Measurements from ENCODE around the gene LAMB4.

LAMB4 gene

DNA sequence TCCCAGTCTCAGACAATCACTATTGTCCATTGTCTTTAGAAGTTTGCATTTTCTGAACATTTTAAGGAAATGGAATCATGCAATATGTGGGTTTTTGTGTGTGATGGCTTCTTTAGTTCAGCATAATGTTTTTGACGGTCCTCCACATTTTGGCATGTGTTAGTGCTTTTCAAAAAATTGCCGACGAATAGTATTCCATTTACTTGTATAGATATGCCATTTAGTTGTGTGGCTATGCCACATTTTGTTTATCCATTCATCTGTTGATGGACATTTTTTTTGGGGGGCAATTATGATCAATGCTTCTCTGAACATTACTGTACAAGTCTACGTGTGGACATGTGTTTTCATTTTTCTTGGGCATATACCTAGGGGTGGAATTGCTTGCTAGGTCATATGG, 12.0 kb upstream of the LAMB4 start:
- DNase-seq, result no peak

GRCh38 chr7:108140671-108141070, 10.5 kb upstream of the LAMB4 start:
- DNase-seq, result no peak

- no peak for DNase-seq
Measured at GRCh38 chr7:108138911-108139310, 8.8 kb upstream of the LAMB4 start.

DNA sequence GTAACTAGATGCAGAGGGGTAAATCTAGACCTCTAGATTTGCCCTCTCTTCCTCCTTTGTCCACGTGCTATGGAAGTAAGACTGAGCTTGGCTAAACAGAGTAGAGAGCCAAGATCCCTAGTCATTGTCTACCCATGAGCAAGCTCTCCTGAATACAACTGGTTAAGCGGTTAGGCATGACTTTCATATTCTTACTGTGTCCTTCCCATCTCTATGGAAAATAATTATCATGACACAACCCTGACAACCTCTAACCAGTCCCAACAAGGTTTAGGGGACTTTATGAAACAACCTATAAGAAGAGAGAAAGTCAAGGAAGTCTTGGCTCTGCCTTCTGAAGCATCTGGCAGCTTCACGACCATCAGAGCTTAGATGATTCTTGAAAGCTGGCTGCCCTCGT, 7.8 kb upstream of the LAMB4 start:
- DNase-seq, result no peak

DNA sequence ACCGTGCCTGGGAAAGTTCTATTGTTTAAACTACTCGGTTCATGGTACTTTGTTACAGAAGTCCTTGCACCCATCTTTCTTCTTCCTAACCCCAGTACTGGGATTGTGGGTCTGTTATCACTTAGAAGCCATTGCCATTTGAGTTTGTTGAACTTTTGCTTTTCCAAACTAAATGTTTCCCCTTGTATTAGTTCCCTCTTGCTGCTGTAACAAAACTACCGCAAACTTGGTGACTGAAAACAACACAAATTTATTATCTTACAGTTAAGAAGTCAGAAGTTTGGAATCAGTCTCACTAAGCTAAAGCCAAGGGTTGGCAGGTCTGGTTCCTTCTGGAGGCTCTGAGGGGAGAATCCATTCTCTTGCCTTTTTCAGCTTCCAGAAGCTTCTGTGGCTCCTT, 6.9 kb upstream of the LAMB4 start:
- DNase-seq, result no peak

DNA sequence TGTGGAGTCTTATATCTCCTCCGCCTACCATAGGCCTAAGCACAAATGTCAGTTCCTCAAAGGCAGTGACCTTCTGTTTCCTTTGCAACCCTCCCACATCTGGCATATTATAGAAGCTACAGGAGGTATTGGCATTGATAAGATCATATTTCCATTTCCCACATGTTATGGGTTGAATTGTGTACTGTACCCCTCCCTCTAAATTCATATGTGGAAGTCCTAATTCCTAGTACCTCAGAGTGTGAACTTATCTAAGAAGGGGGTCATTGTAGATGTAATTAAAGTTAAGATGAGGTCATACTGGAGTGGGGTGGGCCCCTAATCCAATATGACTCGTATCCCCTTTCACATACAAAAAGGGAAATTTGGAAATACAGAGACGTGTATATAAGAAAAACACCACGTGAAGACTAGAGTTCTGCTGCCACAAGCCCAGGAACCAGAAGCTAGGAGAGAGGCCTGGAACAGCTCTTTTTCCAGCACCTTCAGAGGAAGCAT, 6.1 kb upstream of the LAMB4 start:
- no peak for DNase-seq

DNA sequence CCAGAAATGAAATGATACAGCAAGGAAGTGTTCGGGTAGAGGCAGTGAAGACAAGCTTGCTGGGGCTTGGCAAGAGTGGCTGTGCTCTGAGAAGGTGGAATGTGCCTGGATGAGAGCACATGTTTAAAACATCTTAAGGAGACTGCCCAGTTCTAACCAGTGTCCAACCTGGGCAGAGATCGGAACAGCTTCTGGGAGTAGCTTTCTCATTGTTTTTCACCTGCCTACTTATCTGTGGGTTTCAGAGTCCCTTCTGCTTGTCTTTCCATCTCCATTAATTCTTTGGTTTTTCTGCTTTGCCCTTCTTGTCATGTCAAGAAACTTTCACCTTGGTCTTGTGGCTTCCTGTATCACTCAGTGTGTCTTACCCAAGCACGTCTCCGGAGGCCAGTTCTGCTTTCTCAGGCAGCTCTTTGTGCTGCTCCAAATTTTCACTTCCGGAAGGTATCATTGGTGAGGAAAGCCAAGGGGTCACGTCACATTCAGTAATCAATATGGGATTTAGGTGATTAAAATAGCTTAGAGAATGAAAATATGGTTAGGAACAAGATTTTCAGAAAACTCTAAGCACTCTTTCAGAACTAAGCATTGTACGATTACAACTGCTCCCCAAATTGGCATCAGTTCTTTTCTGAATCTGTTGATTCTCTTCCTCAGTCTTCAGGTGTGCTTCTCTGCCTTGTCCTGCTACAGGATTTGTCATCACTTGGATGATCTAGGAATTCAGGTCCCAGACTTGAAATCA, 5.5 kb upstream of the LAMB4 start:
- DNase-seq, result no peak

DNA sequence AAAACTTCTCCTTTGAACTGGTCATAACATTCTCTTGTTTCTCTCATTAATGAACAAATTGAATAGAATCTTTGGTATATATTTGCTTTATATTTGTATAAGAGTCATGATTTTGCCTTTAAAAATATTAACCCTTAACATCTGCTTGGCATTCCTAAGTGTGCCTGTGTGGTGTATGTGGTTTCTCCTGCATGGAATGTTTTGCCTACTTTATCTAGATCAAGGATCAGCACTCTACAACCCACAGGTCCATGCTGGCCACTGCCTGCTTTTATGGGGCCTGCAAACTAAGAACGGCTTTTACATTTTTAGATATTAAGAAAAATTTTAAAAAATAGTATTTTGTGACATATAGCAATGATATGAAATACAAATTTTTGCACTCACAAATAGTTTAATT, 4.3 kb upstream of the LAMB4 start:
- DNase-seq, result no peak

- no peak for DNase-seq
Measured at GRCh38 chr7:108132551-108133265, 2.5 kb upstream of the LAMB4 start.

DNA sequence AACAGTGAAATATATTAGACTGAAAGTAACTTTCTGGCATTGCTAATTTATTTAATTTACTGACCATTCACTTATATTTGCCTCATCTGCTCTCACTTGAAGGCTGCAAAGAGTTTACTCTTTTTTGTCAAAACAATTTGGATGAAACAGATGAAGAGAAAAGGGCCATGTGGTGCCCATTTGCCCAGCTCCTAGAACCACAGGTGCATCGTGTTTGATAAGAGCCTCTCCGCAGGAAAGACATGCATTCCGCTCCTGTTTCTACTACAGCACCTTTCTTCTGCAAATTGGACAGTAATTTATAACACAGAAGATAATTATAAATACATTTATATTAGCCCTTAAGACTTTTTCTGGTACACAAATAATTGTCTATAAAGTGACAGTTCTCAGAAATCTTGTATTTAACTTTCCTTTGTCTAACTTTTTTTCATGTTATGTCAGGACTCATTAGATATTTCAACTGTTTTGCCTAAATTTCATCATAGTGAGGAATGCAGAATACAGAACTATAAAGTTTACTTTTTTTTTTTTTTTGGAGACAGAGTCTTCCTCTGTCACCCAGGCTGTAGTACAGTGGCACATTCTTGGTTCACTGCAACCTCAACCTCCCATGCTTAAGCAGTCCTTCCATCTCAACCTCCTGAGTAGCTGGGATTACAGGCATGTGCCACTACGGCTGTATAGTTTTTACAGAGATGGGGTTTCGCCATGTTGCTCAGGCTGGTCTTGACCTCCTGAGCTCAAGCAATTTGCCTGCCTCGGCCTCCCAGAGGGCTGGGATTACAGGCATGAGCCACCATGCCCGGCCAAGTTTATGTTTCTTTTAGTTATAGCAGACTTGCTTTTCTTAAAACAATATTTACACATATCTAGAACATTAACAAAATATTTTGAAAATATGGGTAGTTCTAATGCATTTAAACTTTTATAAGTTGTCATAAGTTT, 869 bp downstream of the LAMB4 start:
- DNase-seq, result no peak

- no peak for DNase-seq
Measured at GRCh38 chr7:108128514-108128913, 1.6 kb downstream of the LAMB4 start.

DNA sequence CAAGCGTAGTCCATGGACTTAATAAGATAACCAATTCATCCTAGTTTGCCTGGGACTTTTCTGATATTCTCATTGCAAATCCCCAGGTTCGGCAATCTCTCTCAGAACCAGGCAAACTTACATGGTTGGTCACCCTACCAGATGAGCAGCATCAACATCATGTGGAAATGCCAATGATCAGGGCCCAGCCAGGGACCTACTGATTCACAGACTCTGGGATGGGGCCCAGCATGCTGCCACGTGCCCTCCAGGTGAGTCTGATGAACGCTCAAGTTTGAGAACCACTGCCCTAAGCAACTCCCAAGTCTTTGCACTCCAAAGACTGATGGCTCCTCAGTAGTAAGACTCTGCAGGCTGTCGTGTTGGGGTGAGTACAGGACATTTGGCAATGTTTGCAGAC, 2.7 kb downstream of the LAMB4 start:
- DNase-seq, result no peak

GRCh38 chr7:108124820-108125219, 5.3 kb downstream of the LAMB4 start:
- DNase-seq, result no peak

- DNase-seq, result no peak
Measured at GRCh38 chr7:108122181-108122580, 8.0 kb downstream of the LAMB4 start.

DNA sequence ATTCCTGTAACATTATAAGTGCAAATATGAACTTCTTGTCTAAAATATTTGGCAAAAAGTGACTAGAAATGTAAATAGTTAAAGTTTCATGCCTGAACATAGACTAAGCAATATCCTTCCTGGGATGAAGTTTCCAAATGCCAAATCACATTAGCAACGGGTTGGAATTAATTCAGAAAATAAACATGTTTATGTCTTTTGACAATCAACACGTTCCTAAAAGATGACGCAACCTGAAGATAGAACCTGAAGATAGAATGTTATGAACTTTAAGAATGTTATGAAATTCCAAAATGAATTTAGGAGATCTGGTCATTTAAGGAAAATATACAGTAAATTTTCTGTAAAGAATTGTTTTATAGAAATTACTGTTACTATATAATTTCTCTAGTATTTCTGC, 9.2 kb downstream of the LAMB4 start:
- DNase-seq, result no peak

DNA sequence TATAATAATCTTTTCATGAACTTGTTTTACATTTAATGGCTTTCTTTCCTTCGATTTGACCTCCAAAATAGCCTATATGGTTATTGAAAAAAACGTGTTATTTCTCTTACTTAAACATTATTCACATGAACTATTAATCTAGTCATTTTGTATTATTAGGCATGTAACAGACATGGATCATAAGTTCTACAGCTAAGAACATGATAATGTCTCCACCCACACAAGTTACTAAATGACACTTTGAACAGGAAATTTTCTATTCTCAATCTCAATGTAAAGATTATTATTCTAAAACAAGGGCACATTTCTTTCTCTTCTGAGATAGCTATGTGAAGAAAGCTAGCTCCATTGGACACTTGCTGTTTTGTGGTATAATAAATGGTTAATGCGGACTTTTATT, 10.0 kb downstream of the LAMB4 start:
- DNase-seq, result no peak

DNA sequence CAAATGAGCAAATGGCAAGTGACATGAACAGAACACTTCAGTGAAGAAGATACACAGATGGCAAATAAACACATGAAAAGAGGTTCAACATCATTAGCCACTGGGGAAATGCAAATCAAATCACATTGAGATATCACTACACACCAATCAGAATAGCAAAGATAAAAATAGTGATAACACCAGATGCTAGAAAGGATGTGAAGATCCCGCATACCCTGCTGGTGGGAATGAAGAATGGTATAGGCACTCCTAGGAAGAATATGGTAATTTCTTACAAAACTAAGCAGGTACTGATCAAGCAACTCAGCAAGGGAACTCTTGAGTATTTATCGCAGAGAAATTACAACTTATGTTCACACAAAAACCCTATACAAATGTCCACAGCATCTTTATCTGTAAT, 11.2 kb downstream of the LAMB4 start:
- DNase-seq, result no peak

- no peak for DNase-seq
Measured at GRCh38 chr7:108114117-108114841, 15.9 kb downstream of the LAMB4 start.

- no peak for DNase-seq
Measured at GRCh38 chr7:108112683-108113082, 17.5 kb downstream of the LAMB4 start.

GRCh38 chr7:108109221-108109908, 20.8 kb downstream of the LAMB4 start:
- peak in 1 of 58 donors; percentile 3 for DNase-seq
